B cell (primary cell): ENCODE data around the gene MAP4K1. TPM values are rescaled to one million over a fixed set of nuclear protein-coding genes. Genes with fewer than 3 reads are reported as not detected.

ENCODE experiments used
- ATAC-seq: fragments of 200-7000 bp; cut with Tn5 transposase; one replicate; pipeline ENCODE4 v1.10.0; 2021; ENCODE audit warnings: low read depth, mild to moderate bottlenecking, moderate number of reproducible peaks, moderate library complexity
- CTCF ChIA-PET: fragments of 350-600 bp; sonication (Branson Sonifier 250); formaldehyde crosslinking; loops from one replicate; lab custom pipeline; 2021; ENCODE audit warnings: antibody characterized with exemption, inconsistent platforms; lab: Charles Lee
- POLR2A ChIA-PET: fragments of 350-600 bp; sonication (Branson Sonifier 250); formaldehyde crosslinking; loops from one replicate; lab custom pipeline; 2021; ENCODE audit warnings: antibody characterized with exemption; lab: Charles Lee
- DNase-seq: peaks from one replicate; pipeline ENCODE4 v3.0.0; 2013
- H2AFZ ChIP-seq: 2 replicates; pipeline ENCODE4 v1.6.1; 2012; ENCODE audit warnings: mild to moderate bottlenecking, low read depth, low read length; ENCODE audit not compliant: insufficient read depth, poor library complexity, severe bottlenecking
- H3K27ac ChIP-seq, 2 donors: 1 replicate in 1 of 2; 2 replicates in 1 of 2; pipeline ENCODE4 v1.5.1; 2012 to 2013; ENCODE audit warnings: low read length in 2 of 2, mild to moderate bottlenecking in 2 of 2, moderate library complexity in 1 of 2
- H3K27me3 ChIP-seq, 4 experiments: fragments of 200-600 bp in 1 of 4; sonication (generic) in 1 of 4; replicated peaks in 1 of 4; 1 replicate in 2 of 4; 2 replicates in 2 of 4; pipeline versions ENCODE4 v1.6.1 to v1.7.0; 2013 to 2016; ENCODE audit warnings: low read length in 3 of 4, mild to moderate bottlenecking in 2 of 4, mixed read lengths in 1 of 4, moderate library complexity in 1 of 4; ENCODE audit not compliant: insufficient read depth in 4 of 4, control insufficient read depth in 3 of 4; ENCODE audit errors: control extremely low read depth in 1 of 4
- H3K36me3 ChIP-seq, 2 experiments: replicated peaks in 1 of 2; 1 replicate in 1 of 2; 2 replicates in 1 of 2; pipeline versions ENCODE4 v1.6.1 to v1.7.1; 2013; ENCODE audit warnings: low read length in 1 of 2; ENCODE audit not compliant: insufficient read depth in 2 of 2, control insufficient read depth in 1 of 2; ENCODE audit errors: control extremely low read depth in 1 of 2, extremely low read depth in 1 of 2
- H3K4me1 ChIP-seq, 2 donors: fragments of 200-600 bp in 1 of 2; sonication (generic) in 1 of 2; 1 replicate in 1 of 2; 2 replicates in 1 of 2; pipeline versions ENCODE4 v1.5.1 to v1.6.1; 2013 to 2017; ENCODE audit warnings: low read length in 2 of 2; ENCODE audit not compliant: control insufficient read depth in 2 of 2, insufficient read depth in 2 of 2
- H3K4me2 ChIP-seq: replicated peaks from 2 replicates; pipeline ENCODE3; 2012; ENCODE audit warnings: mild to moderate bottlenecking, low read depth, low read length; ENCODE audit not compliant: poor library complexity, severe bottlenecking
- H3K4me3 ChIP-seq, 5 experiments: fragments of 200-600 bp in 1 of 5; sonication (generic) in 1 of 5; 1 replicate in 3 of 5; 2 replicates in 2 of 5; pipeline versions ENCODE4 v1.5.1 to v1.7.0; 2011 to 2016; ENCODE audit warnings: low read length in 4 of 5, mild to moderate bottlenecking in 4 of 5, low read depth in 2 of 5, control low read depth in 1 of 5, moderate library complexity in 1 of 5; ENCODE audit not compliant: insufficient read depth in 1 of 5; ENCODE audit errors: control extremely low read depth in 1 of 5, extremely low read depth in 1 of 5
- H3K79me2 ChIP-seq: fragments of 200-600 bp; sonication (generic); one replicate; pipeline ENCODE4 v1.6.0; 2016; ENCODE audit warnings: low read length; ENCODE audit not compliant: control insufficient read depth, insufficient read depth
- H3K9ac ChIP-seq: fragments of 200-600 bp; sonication (generic); 2 replicates; pipeline ENCODE4 v1.6.1; 2017; ENCODE audit warnings: mild to moderate bottlenecking, low read length, moderate library complexity
- H3K9me3 ChIP-seq, 3 donors: one replicate each; pipeline versions ENCODE4 v1.6.1 to v1.7.1; 2013; ENCODE audit warnings: low read length in 2 of 3; ENCODE audit not compliant: control insufficient read depth in 2 of 3, insufficient read depth in 1 of 3; ENCODE audit errors: control extremely low read depth in 1 of 3
- H4K20me1 ChIP-seq: 2 replicates; pipeline ENCODE4 v1.6.0; 2012; ENCODE audit warnings: mild to moderate bottlenecking, low read length; ENCODE audit not compliant: insufficient read depth, control insufficient read depth, poor library complexity, severe bottlenecking
- H3K27ac Mint-ChIP-seq: one replicate; pipeline ENCODE4 v1.8.0; 2021; ENCODE audit warnings: mixed read lengths
- H3K27me3 Mint-ChIP-seq: one replicate; pipeline ENCODE4 v1.8.0; 2021; ENCODE audit warnings: mixed read lengths
- H3K4me1 Mint-ChIP-seq: one replicate; pipeline ENCODE4 v1.8.0; 2021; ENCODE audit warnings: mixed read lengths
- H3K4me3 Mint-ChIP-seq: one replicate; pipeline ENCODE4 v1.8.0; 2021; ENCODE audit warnings: mixed read lengths
- H3K9me3 Mint-ChIP-seq: one replicate; pipeline ENCODE4 v1.8.0; 2022; ENCODE audit warnings: mixed read lengths; ENCODE audit not compliant: insufficient read depth
- CTCF ChIP-seq: fragments of 200-600 bp; IDR thresholded peaks from one replicate; pipeline ENCODE4 v1.8.0; 2022; ENCODE audit warnings: antibody characterized with exemption, mild to moderate bottlenecking
- EZH2 ChIP-seq: IDR thresholded peaks from 2 replicates; pipeline ENCODE4 v1.6.1; 2012; ENCODE audit warnings: borderline replicate concordance, low read depth, mild to moderate bottlenecking, moderate library complexity, low read length; ENCODE audit not compliant: insufficient read depth, poor library complexity, severe bottlenecking
- WGBS: methylation state at CpG from one replicate; pipeline ENCODE4 v1.1.5; 2013; ENCODE audit warnings: missing lambda C conversion rate; ENCODE audit not compliant: insufficient coverage; 5-methylcytosine and 5-hydroxymethylcytosine counted together
- intact Hi-C: fragments of 100-400 bp; cut with micrococcal nuclease; formaldehyde crosslinking; loops from one replicate; pipeline ENCODE4 v1.10.0; 2022
- polyA plus RNA-seq: library from polyadenylated mRNA; depleted of rRNA; stranded (reverse); fragments of >200 nt; gene quantifications from 2 replicates; pipeline ENCODE4 v1.2.3, GENCODE V29; 2012
- total RNA-seq, 2 donors: library from RNA; stranded (reverse); fragments of 120-200 nt in 1 of 2; gene quantifications; 1 replicate in 1 of 2; 2 replicates in 1 of 2; pipeline versions ENCODE4 v1.2.3 to v1.2.4, GENCODE V29; 2013 to 2022

MAP4K1 gene
- total and polyA plus RNA-seq, 2 donors (not counting 1 experiment from before 2014, with no cell fraction given): 291 to 415 TPM

GRCh38 chr19:38642176-38642575, 24.4 kb upstream of the MAP4K1 start:
- 96% methylated on average over 6 of the region's 9 CpGs for WGBS
- H3K9me3 Mint-ChIP-seq: no peaks in the 10 kb centered on the region
- peaks cover 8% of the 10 kb centered on the region for H3K4me1 Mint-ChIP-seq
- intact Hi-C loops: loop anchor here (10.0 kb wide), 1 partner anchor 93 kb away; no protein-coding TSS in a partner anchor
- CTCF ChIA-PET: interaction anchor here (2.2 kb wide), 1 partner anchor 20 kb away, joined by 6 read pairs; no protein-coding TSS in a partner anchor
- Histone ChIP-seq H3K4me3 (no peak overlapping the region), H3K36me3 (no peaks in the 10 kb centered on the region), H2AFZ (no peak overlapping the region), H4K20me1 (peaks cover 2% of the 10 kb centered on the region), H3K79me2 (no peaks in the 10 kb centered on the region), H3K9ac (no peak overlapping the region), H3K4me2 (no peak overlapping the region), H3K27ac (no peak overlapping the region), H3K4me1 (peaks cover 1 to 11% of the 10 kb centered on the region in 2 donors), H3K27me3 (no peaks in the 10 kb centered on the region), H3K9me3 (no peaks in the 10 kb centered on the region)
- DNase-seq (no peak), ATAC-seq (no peak)
- TF ChIP-seq EZH2: no peak
- TF ChIP-seq CTCF: no peak
- no peak overlapping the region for H3K4me3 Mint-ChIP-seq
- POLR2A ChIA-PET: no interaction called here
- H3K27me3 Mint-ChIP-seq: no peaks in the 10 kb centered on the region
- no peak overlapping the region for H3K27ac Mint-ChIP-seq

GRCh38 chr19:38640368-38640767, 22.6 kb upstream of the MAP4K1 start:
- ChIA-PET POLR2A (no interaction called here), CTCF (interaction anchor here (0.9 to 2.6 kb wide), 3 partner anchors 27 to 289 kb away, joined by 3 to 14 read pairs (median 5); partner anchors contain the start of genes MRPS12 and SARS2)
- H3K27ac ChIP-seq: no peak overlapping the region
- DNase-seq (no peak), ATAC-seq (no peak)
- no peak overlapping the region for H2AFZ ChIP-seq
- TF ChIP-seq CTCF (no peak), EZH2 (no peak)
- 100% methylated on average over 1 of the region's 4 CpGs for WGBS
- no peaks in the 10 kb centered on the region for H3K79me2 ChIP-seq
- Mint-ChIP-seq H3K9me3 (no peaks in the 10 kb centered on the region), H3K4me3 (no peak overlapping the region), H3K27me3 (no peaks in the 10 kb centered on the region), H3K27ac (no peak overlapping the region), H3K4me1 (peaks cover 19% of the 10 kb centered on the region)
- peaks cover 5% of the 10 kb centered on the region for H4K20me1 ChIP-seq
- no peak overlapping the region for H3K4me3 ChIP-seq
- no peaks in the 10 kb centered on the region for H3K9me3 ChIP-seq
- no peaks in the 10 kb centered on the region for H3K27me3 ChIP-seq
- H3K4me2 ChIP-seq: no peak overlapping the region
- intact Hi-C loops: loop anchor here (10.0 kb wide), 1 partner anchor 94 kb away; no protein-coding TSS in a partner anchor
- no peak overlapping the region for H3K9ac ChIP-seq
- peaks cover 0 to 12% of the 10 kb centered on the region in 2 experiments for H3K36me3 ChIP-seq
- H3K4me1 ChIP-seq: peaks cover 14 to 22% of the 10 kb centered on the region in 2 donors
